Astrocyte (in vitro differentiated cells and primary cell): Measurements from ENCODE around the gene TENM3. TPM values are rescaled to one million over a fixed set of nuclear protein-coding genes. Genes with fewer than 3 reads are reported as not detected.
A peak's percentile ranks its signal among the peaks of the same experiment; 100 is the strongest.

ENCODE experiments used
- DNase-seq: peaks from one replicate; pipeline ENCODE4 v3.0.0-alpha.2; 2010; ENCODE audit warnings: low read depth
- FAIRE-seq: peaks from 2 replicates; lab custom pipeline; 2011; peaks lifted over from hg19 to GRCh38; lab: Jason Lieb, UNC
- H2AFZ ChIP-seq: 2 replicates; pipeline ENCODE4 v1.6.0; 2012; ENCODE audit warnings: low read depth, low read length, inconsistent platforms
- H3K27ac ChIP-seq: 2 replicates; pipeline ENCODE4 v1.5.1; 2011; ENCODE audit warnings: low read depth, low read length, inconsistent platforms
- H3K27me3 ChIP-seq: 2 replicates; pipeline ENCODE4 v1.6.0; 2011; ENCODE audit warnings: low read length, inconsistent platforms; ENCODE audit not compliant: insufficient read depth
- H3K36me3 ChIP-seq: 2 replicates; pipeline ENCODE4 v1.5.1; 2011; ENCODE audit warnings: low read length, inconsistent platforms; ENCODE audit not compliant: insufficient read depth
- H3K4me1 ChIP-seq: 2 replicates; pipeline ENCODE4 v1.5.1; 2011; ENCODE audit warnings: low read length, inconsistent platforms; ENCODE audit not compliant: insufficient read depth
- H3K4me2 ChIP-seq: 2 replicates; pipeline ENCODE4 v1.6.0; 2012; ENCODE audit warnings: low read length, inconsistent platforms
- H3K4me3 ChIP-seq: 2 replicates; pipeline ENCODE4 v1.5.1; 2011; ENCODE audit warnings: low read depth, mild to moderate bottlenecking, low read length, inconsistent platforms; ENCODE audit not compliant: insufficient read depth
- H3K79me2 ChIP-seq: 2 replicates; pipeline ENCODE4 v1.6.0; 2012; ENCODE audit warnings: mild to moderate bottlenecking, low read length, inconsistent platforms; ENCODE audit not compliant: insufficient read depth
- H3K9ac ChIP-seq: 2 replicates; pipeline ENCODE4 v1.6.0; 2012; ENCODE audit warnings: mild to moderate bottlenecking, low read length, inconsistent platforms
- H3K9me3 ChIP-seq: 2 replicates; pipeline ENCODE4 v1.5.1; 2012; ENCODE audit warnings: low read depth, mild to moderate bottlenecking, low read length, inconsistent platforms; ENCODE audit not compliant: insufficient read depth
- H4K20me1 ChIP-seq: 2 replicates; pipeline ENCODE4 v1.6.0; 2012; ENCODE audit warnings: low read length, inconsistent platforms; ENCODE audit not compliant: insufficient read depth
- H3K27ac Mint-ChIP-seq: one replicate; pipeline ENCODE4 v1.8.0; 2021; ENCODE audit warnings: mild to moderate bottlenecking, mixed read lengths; ENCODE audit not compliant: unreplicated experiment
- H3K27me3 Mint-ChIP-seq: one replicate; pipeline ENCODE4 v1.8.0; 2021; ENCODE audit warnings: low read depth, mixed read lengths; ENCODE audit not compliant: unreplicated experiment
- H3K36me3 Mint-ChIP-seq: one replicate; pipeline ENCODE4 v1.8.0; 2021; ENCODE audit warnings: low read depth, mixed read lengths; ENCODE audit not compliant: unreplicated experiment
- H3K4me1 Mint-ChIP-seq: one replicate; pipeline ENCODE4 v1.8.0; 2021; ENCODE audit warnings: low read depth, mixed read lengths; ENCODE audit not compliant: unreplicated experiment
- H3K4me3 Mint-ChIP-seq: one replicate; pipeline ENCODE4 v1.8.0; 2021; ENCODE audit warnings: mild to moderate bottlenecking, moderate library complexity, mixed read lengths; ENCODE audit not compliant: unreplicated experiment
- H3K9me3 Mint-ChIP-seq: one replicate; pipeline ENCODE4 v1.8.0; 2021; ENCODE audit warnings: mild to moderate bottlenecking, mixed read lengths; ENCODE audit not compliant: unreplicated experiment
- EZH2 ChIP-seq: IDR thresholded peaks from 2 replicates; pipeline ENCODE4 v1.6.1; 2012; ENCODE audit warnings: mild to moderate bottlenecking, low read length, inconsistent platforms; ENCODE audit not compliant: insufficient read depth
- total RNA-seq: library from RNA; stranded (reverse); gene quantifications from 2 replicates; pipeline ENCODE4 v1.2.1, GENCODE V29; 2021
- TF ChIP-seq, protein P1 (sequence below): IDR thresholded peaks from 2 replicates; pipeline ENCODE4 v1.5.1; 2011; ENCODE audit warnings: low read depth, mild to moderate bottlenecking, inconsistent platforms, low read length, moderate library complexity; ENCODE audit not compliant: insufficient read depth

TENM3 gene
- total RNA-seq, 1 donor from 2014 or later = 127 TPM

DNA sequence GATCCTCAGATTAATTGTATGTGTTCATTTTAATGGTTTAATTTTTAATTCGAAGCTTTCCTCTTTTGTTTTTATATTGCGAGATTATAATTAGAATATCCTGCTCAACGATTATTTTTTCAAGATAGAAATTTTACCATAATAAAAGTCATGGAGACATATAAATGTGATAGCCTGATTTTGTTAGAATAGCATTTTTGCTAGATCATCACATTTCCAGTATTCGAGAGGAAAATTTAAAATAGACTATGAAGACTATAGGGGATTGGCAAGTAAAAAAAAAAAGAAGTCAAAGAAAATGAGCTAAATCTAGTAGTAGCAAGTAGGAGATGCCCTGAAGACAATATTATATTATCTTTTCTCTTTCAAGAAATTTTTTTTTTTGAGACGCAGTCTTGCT lies 60.6 kb downstream of the TENM3 start:
- DNase-seq (no peak), FAIRE-seq (no peak)
- Histone ChIP-seq H3K27me3 (no peaks in the 10 kb centered on the region), H3K4me2 (no peak overlapping the region), H3K9ac (no peak overlapping the region), H3K27ac (no peak overlapping the region), H3K4me1 (peaks cover 18% of the 10 kb centered on the region), H3K9me3 (no peaks in the 10 kb centered on the region), H2AFZ (no peak overlapping the region), H3K4me3 (no peak overlapping the region), H3K36me3 (no peaks in the 10 kb centered on the region), H4K20me1 (no peaks in the 10 kb centered on the region), H3K79me2 (peaks cover 1% of the 10 kb centered on the region)
- Mint-ChIP-seq H3K36me3 (peaks cover 5% of the 10 kb centered on the region), H3K4me3 (no peak overlapping the region), H3K27ac (no peak overlapping the region), H3K9me3 (no peaks in the 10 kb centered on the region), H3K27me3 (no peaks in the 10 kb centered on the region), H3K4me1 (peaks cover 24% of the 10 kb centered on the region)
- TF ChIP-seq, protein P1, sequence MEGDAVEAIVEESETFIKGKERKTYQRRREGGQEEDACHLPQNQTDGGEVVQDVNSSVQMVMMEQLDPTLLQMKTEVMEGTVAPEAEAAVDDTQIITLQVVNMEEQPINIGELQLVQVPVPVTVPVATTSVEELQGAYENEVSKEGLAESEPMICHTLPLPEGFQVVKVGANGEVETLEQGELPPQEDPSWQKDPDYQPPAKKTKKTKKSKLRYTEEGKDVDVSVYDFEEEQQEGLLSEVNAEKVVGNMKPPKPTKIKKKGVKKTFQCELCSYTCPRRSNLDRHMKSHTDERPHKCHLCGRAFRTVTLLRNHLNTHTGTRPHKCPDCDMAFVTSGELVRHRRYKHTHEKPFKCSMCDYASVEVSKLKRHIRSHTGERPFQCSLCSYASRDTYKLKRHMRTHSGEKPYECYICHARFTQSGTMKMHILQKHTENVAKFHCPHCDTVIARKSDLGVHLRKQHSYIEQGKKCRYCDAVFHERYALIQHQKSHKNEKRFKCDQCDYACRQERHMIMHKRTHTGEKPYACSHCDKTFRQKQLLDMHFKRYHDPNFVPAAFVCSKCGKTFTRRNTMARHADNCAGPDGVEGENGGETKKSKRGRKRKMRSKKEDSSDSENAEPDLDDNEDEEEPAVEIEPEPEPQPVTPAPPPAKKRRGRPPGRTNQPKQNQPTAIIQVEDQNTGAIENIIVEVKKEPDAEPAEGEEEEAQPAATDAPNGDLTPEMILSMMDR = no peak
- no peak for TF ChIP-seq EZH2

DNA sequence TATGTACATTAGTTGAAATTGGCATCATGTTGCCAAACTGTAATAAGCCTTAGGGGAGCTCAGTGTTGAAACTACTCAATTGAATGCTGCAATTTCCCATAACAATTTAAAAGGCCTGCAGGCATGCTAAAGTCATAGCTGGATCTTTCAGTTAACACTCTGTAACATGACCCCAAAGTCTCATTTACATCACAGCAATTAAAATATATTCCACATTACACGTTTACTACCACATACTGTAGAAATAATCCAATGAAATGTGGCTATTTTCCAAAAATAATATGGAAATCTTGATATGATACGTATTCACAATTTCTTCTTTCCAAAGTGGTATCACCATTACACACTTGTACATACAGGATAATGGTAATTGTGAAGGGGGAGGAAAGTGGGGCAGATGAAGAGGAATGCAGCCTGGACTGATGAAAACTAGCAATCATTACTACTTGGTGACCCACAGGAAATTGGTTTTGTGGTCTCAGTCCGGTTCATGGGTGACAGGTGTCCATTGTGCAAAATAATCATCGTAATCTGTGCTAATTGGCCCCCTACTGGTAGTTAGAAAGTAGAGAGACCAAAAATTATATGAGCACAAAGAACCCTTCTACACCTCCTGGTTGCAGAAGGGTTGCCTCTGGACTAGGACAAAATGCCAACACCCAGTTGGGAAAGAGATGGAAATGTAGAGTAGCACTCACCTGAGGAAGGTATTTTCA lies 63.7 kb downstream of the TENM3 start:
- peak overlapping the region; percentile 19 for H3K9ac ChIP-seq
- H3K4me1 ChIP-seq = peaks cover 21% of the 10 kb centered on the region
- FAIRE-seq = no peak
- peak overlapping the region; percentile 63 for H3K4me2 ChIP-seq
- no peaks in the 10 kb centered on the region for H3K27me3 ChIP-seq
- H3K9me3 ChIP-seq = no peaks in the 10 kb centered on the region
- H3K27me3 Mint-ChIP-seq = no peaks in the 10 kb centered on the region
- peak overlapping the region; percentile 73 for H3K27ac ChIP-seq
- H3K4me3 ChIP-seq = no peak overlapping the region
- peak; percentile 43 for DNase-seq
- no peak overlapping the region for H2AFZ ChIP-seq
- H3K4me1 Mint-ChIP-seq = peaks cover 26% of the 10 kb centered on the region
- TF ChIP-seq, protein P1 = peak; percentile 23
- no peak for TF ChIP-seq EZH2
- peaks cover 2% of the 10 kb centered on the region for H3K36me3 Mint-ChIP-seq
- H3K9me3 Mint-ChIP-seq = no peaks in the 10 kb centered on the region
- no peak overlapping the region for H3K4me3 Mint-ChIP-seq
- H3K27ac Mint-ChIP-seq = peak overlapping the region; percentile 91
- H3K36me3 ChIP-seq = no peaks in the 10 kb centered on the region
- no peaks in the 10 kb centered on the region for H4K20me1 ChIP-seq
- peaks cover 7% of the 10 kb centered on the region for H3K79me2 ChIP-seq

DNA sequence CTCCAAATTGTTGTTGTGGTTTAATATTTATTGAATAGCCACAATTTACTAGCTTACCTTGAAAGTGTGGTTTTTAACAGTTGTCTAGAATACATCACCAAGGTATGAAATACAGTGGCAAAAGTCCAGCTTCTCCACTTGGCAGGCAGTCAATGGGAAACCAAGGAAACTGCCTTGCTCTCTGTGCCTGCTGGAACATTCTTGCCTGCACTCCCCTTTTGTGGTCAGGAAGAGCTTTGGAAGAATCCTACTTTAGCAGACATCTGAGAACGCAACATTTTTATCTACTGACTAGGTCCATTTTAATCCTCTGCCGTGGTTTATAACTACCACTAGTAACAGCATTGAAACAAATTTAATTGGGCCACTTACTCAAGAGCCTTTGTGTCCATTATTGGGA lies 64.5 kb downstream of the TENM3 start:
- H3K27ac Mint-ChIP-seq = peak overlapping the region; percentile 91
- no peaks in the 10 kb centered on the region for H3K36me3 ChIP-seq
- no peaks in the 10 kb centered on the region for H3K27me3 Mint-ChIP-seq
- no peak overlapping the region for H3K4me3 ChIP-seq
- H3K9me3 ChIP-seq = no peaks in the 10 kb centered on the region
- TF ChIP-seq, protein P1 = no peak
- TF ChIP-seq EZH2 = no peak
- no peak overlapping the region for H2AFZ ChIP-seq
- H3K36me3 Mint-ChIP-seq = peaks cover 2% of the 10 kb centered on the region
- no peaks in the 10 kb centered on the region for H3K9me3 Mint-ChIP-seq
- no peaks in the 10 kb centered on the region for H4K20me1 ChIP-seq
- peak overlapping the region; percentile 63 for H3K4me2 ChIP-seq
- H3K79me2 ChIP-seq = peaks cover 7% of the 10 kb centered on the region
- H3K4me1 Mint-ChIP-seq = peaks cover 26% of the 10 kb centered on the region
- H3K27ac ChIP-seq = peak overlapping the region; percentile 83
- H3K9ac ChIP-seq = peak overlapping the region; percentile 19
- peak; percentile 100 for DNase-seq
- peak; percentile 85 for FAIRE-seq
- H3K4me1 ChIP-seq = peaks cover 21% of the 10 kb centered on the region
- H3K4me3 Mint-ChIP-seq = peak overlapping the region; percentile 64
- no peaks in the 10 kb centered on the region for H3K27me3 ChIP-seq
